Ascending aorta (tissue), 2 donors: ENCODE measurements around the gene ACTA2. TPM values are rescaled to one million over a fixed set of nuclear protein-coding genes. Genes with fewer than 3 reads are reported as not detected.
A peak's percentile ranks its signal among the peaks of the same experiment; 100 is the strongest.

Experiments
- DNase-seq, 2 donors: peaks; one replicate each; pipeline ENCODE4 v3.0.0-alpha.2; 2019; ENCODE audit warnings: low spot score in 2 of 2
- H3K27ac ChIP-seq, 2 donors: fragments of 200-600 bp; sonication (generic); one replicate each; pipeline ENCODE4 v1.5.1; 2016 to 2017; ENCODE audit warnings: mild to moderate bottlenecking in 1 of 2
- H3K27me3 ChIP-seq: fragments of 200-600 bp; sonication (generic); one replicate; pipeline ENCODE4 v1.5.1; 2017
- H3K36me3 ChIP-seq, 2 donors: fragments of 200-600 bp; sonication (generic); one replicate each; pipeline ENCODE4 v1.5.1; 2016
- H3K4me1 ChIP-seq, 2 donors: fragments of 200-600 bp; sonication (generic); one replicate each; pipeline ENCODE4 v1.5.1; 2016 to 2017; ENCODE audit warnings: mild to moderate bottlenecking in 1 of 2
- H3K4me3 ChIP-seq, 2 donors: fragments of 200-600 bp; sonication (generic); one replicate each; pipeline ENCODE4 v1.5.1; 2016 to 2017; ENCODE audit warnings: mild to moderate bottlenecking in 1 of 2
- H3K9me3 ChIP-seq, 2 donors: fragments of 200-600 bp; sonication (generic); one replicate each; pipeline ENCODE4 v1.5.1; 2016
- CTCF ChIP-seq, 3 experiments: fragments of 200-600 bp in 2 of 3; fragments of 450-650 bp in 1 of 3; sonication (generic) in 2 of 3; IDR thresholded peaks; one replicate each; pipeline ENCODE4 v1.5.1; 2016 to 2019; ENCODE audit warnings: antibody characterized with exemption in 3 of 3, mild to moderate bottlenecking in 1 of 3, moderate library complexity in 1 of 3
- intact Hi-C: fragments of 100-400 bp; cut with DNase I; formaldehyde crosslinking; loops from one replicate; pipeline ENCODE4 v1.15.1; 2023
- total RNA-seq: library from RNA; depleted of rRNA; stranded (reverse); fragments of >200 nt; gene quantifications from one replicate; pipeline ENCODE4 v1.1.0, GENCODE V29; 2016

The ACTA2 gene
- total RNA-seq, 1 donor from 2014 or later, result 5,316 TPM

- H3K27ac ChIP-seq, result peak overlapping the region; percentile 93 to 94
Measured at GRCh38 chr10:88981435-88981834, 28.9 kb upstream of the ACTA2 start.

GRCh38 chr10:88980800-88981199 is 28.2 kb upstream of the ACTA2 start:
- DNase-seq, result no peak
- TF ChIP-seq CTCF (IDR thresholded peaks at IDR 0.05), result no peak
- Histone ChIP-seq H3K9me3 (no peaks in the 10 kb centered on the region), H3K36me3 (no peaks in the 10 kb centered on the region), H3K27me3 (no peaks in the 10 kb centered on the region), H3K4me3 (peak overlapping the region; percentile 9 to 50), H3K27ac (peak overlapping the region; percentile 93 to 94), H3K4me1 (peaks cover 10 to 58% of the 10 kb centered on the region in 2 donors)
- intact Hi-C loops, result no loop called here

More at GRCh38 chr10:88981435-88981834, 28.9 kb upstream of the ACTA2 start:
- Histone ChIP-seq H3K4me3 (peak overlapping the region; percentile 2 to 50), H3K36me3 (no peaks in the 10 kb centered on the region), H3K9me3 (no peaks in the 10 kb centered on the region), H3K4me1 (peaks cover 10 to 62% of the 10 kb centered on the region in 2 donors), H3K27me3 (no peaks in the 10 kb centered on the region)
- intact Hi-C loops, result no loop called here
- DNase-seq, result no peak
- TF ChIP-seq CTCF (IDR thresholded peaks at IDR 0.05), result no peak

GRCh38 chr10:88980247-88980646 is 27.7 kb upstream of the ACTA2 start:
- intact Hi-C loops, result no loop called here
- Histone ChIP-seq H3K27me3 (no peaks in the 10 kb centered on the region), H3K4me3 (peak overlapping the region; percentile 9 to 50), H3K27ac (peak overlapping the region; percentile 93 to 94), H3K9me3 (no peaks in the 10 kb centered on the region), H3K36me3 (no peaks in the 10 kb centered on the region), H3K4me1 (peaks cover 10 to 58% of the 10 kb centered on the region in 2 donors)
- no peak for DNase-seq
- no peak for TF ChIP-seq CTCF (IDR thresholded peaks at IDR 0.05)

- peak overlapping the region; percentile 93 to 94 for H3K27ac ChIP-seq
- no peaks in the 10 kb centered on the region for H3K36me3 ChIP-seq
- TF ChIP-seq CTCF (IDR thresholded peaks at IDR 0.05), result no peak
- intact Hi-C loops, result no loop called here
- H3K4me3 ChIP-seq, result peak overlapping the region; percentile 2 to 50
- no peaks in the 10 kb centered on the region for H3K9me3 ChIP-seq
- no peaks in the 10 kb centered on the region for H3K27me3 ChIP-seq
- DNase-seq, result no peak
- H3K4me1 ChIP-seq, result peaks cover 10 to 52% of the 10 kb centered on the region in 2 donors
Measured at GRCh38 chr10:88979603-88980002, 27.0 kb upstream of the ACTA2 start.

GRCh38 chr10:88979153-88979562 is 26.6 kb upstream of the ACTA2 start:
- Histone ChIP-seq H3K27ac (peak overlapping the region; percentile 93 to 94), H3K27me3 (no peaks in the 10 kb centered on the region), H3K36me3 (no peaks in the 10 kb centered on the region), H3K9me3 (no peaks in the 10 kb centered on the region), H3K4me1 (peaks cover 10 to 47% of the 10 kb centered on the region in 2 donors), H3K4me3 (peak overlapping the region in 1 of 2 donors; percentile 50)
- intact Hi-C loops, result no loop called here
- no peak for DNase-seq
- no peak for TF ChIP-seq CTCF (IDR thresholded peaks at IDR 0.05)

GRCh38 chr10:88978463-88978862 is 25.9 kb upstream of the ACTA2 start:
- Histone ChIP-seq H3K27me3 (no peaks in the 10 kb centered on the region), H3K36me3 (no peaks in the 10 kb centered on the region), H3K4me1 (peaks cover 10 to 47% of the 10 kb centered on the region in 2 donors), H3K9me3 (no peaks in the 10 kb centered on the region), H3K27ac (peak overlapping the region; percentile 93 to 94), H3K4me3 (peak overlapping the region in 1 of 2 donors; percentile 50)
- no peak for TF ChIP-seq CTCF (IDR thresholded peaks at IDR 0.05)
- intact Hi-C loops, result no loop called here
- no peak for DNase-seq
